GM18519 (cell line): ENCODE measurements around the gene HEATR5B.

Experiments
- ATAC-seq: cut with Tn5 transposase; IDR thresholded peaks from one replicate; pipeline ENCODE4 v1.9.1; 2021; ENCODE audit warnings: mild to moderate bottlenecking, moderate library complexity; ENCODE audit not compliant: unreplicated experiment, low FRiP score

HEATR5B gene

GRCh38 chr2:37083873-37084794 is at the start of gene HEATR5B, which contains the start of gene GPATCH11:
Gene HEATR5B (minus strand): TSS chr2:37084372. CDS start chr2:37083414, 958 bp downstream.
Gene GPATCH11 (plus strand): TSS chr2:37084518. CDS start chr2:37088382, 3,864 bp downstream.
- ATAC-seq = peak; percentile 63

- no peak for ATAC-seq
These were observed 48.7 kb upstream of the HEATR5B start for GRCh38 chr2:37132914-37133313.

- no peak for ATAC-seq
These were observed 41.2 kb upstream of the HEATR5B start for GRCh38 chr2:37125416-37125815.

GRCh38 chr2:37119157-37119556 is 35.0 kb upstream of the HEATR5B start:
- no peak for ATAC-seq

GRCh38 chr2:37117566-37117965 is 33.4 kb upstream of the HEATR5B start:
- no peak for ATAC-seq

- no peak for ATAC-seq
These were observed 27.8 kb upstream of the HEATR5B start for GRCh38 chr2:37111958-37112357.

GRCh38 chr2:37110306-37111212 is 26.4 kb upstream of the HEATR5B start:
- ATAC-seq = no peak

GRCh38 chr2:37109523-37109922 is 25.4 kb upstream of the HEATR5B start:
- ATAC-seq = no peak

- no peak for ATAC-seq
These were observed 21.0 kb upstream of the HEATR5B start for GRCh38 chr2:37105150-37105549.

GRCh38 chr2:37104178-37104577 is 20.0 kb upstream of the HEATR5B start:
- no peak for ATAC-seq

- ATAC-seq = no peak
These were observed 18.4 kb upstream of the HEATR5B start for GRCh38 chr2:37102588-37102987.

- ATAC-seq = no peak
These were observed 15.9 kb upstream of the HEATR5B start for GRCh38 chr2:37100054-37100453.

GRCh38 chr2:37098416-37099118 is 14.4 kb upstream of the HEATR5B start:
- no peak for ATAC-seq

GRCh38 chr2:37096568-37096967 is 12.4 kb upstream of the HEATR5B start:
- ATAC-seq = no peak

GRCh38 chr2:37091873-37092272 is 7.7 kb upstream of the HEATR5B start:
- peak; percentile 41 for ATAC-seq

- ATAC-seq = peak; percentile 73
These were observed 5.9 kb upstream of the HEATR5B start for GRCh38 chr2:37090019-37090477.

GRCh38 chr2:37085731-37086147 is 1.6 kb upstream of the HEATR5B start:
- no peak for ATAC-seq

GRCh38 chr2:37084797-37085196 is 625 bp upstream of the HEATR5B start:
- no peak for ATAC-seq

- no peak for ATAC-seq
These were observed 3.5 kb downstream of the HEATR5B start for GRCh38 chr2:37080689-37081088.

GRCh38 chr2:37080266-37080665 is 3.9 kb downstream of the HEATR5B start:
- ATAC-seq = no peak
